WI38 (cell line): Measurements from ENCODE around the gene SHISA9.

Experiments
- H3K4me3 ChIP-seq: 2 replicates; pipeline ENCODE4 v1.5.1; 2011; ENCODE audit warnings: low read depth, mild to moderate bottlenecking, control low read depth, low read length
- CTCF ChIP-seq: IDR thresholded peaks from 2 replicates; pipeline ENCODE4 v1.5.1; 2012; ENCODE audit warnings: low read depth, mild to moderate bottlenecking, control low read depth, low read length

The SHISA9 gene

GRCh38 chr16:12925026-12925800, 23.8 kb downstream of the SHISA9 start:
- no peak overlapping the region for H3K4me3 ChIP-seq
- no peak for TF ChIP-seq CTCF

- no peak for TF ChIP-seq CTCF
- no peak overlapping the region for H3K4me3 ChIP-seq
Observed at GRCh38 chr16:12927591-12927990, 26.2 kb downstream of the SHISA9 start.

- no peak for TF ChIP-seq CTCF
- no peak overlapping the region for H3K4me3 ChIP-seq
Observed at GRCh38 chr16:12930881-12931280, 29.5 kb downstream of the SHISA9 start.

- no peak for TF ChIP-seq CTCF
- no peak overlapping the region for H3K4me3 ChIP-seq
Observed at GRCh38 chr16:12936391-12936790, 35.0 kb downstream of the SHISA9 start.

- H3K4me3 ChIP-seq = no peak overlapping the region
- no peak for TF ChIP-seq CTCF
Observed at GRCh38 chr16:12941896-12942295, 40.5 kb downstream of the SHISA9 start.

- no peak overlapping the region for H3K4me3 ChIP-seq
- no peak for TF ChIP-seq CTCF
Observed at GRCh38 chr16:12942861-12943260, 41.5 kb downstream of the SHISA9 start.

GRCh38 chr16:12944300-12944699, 42.9 kb downstream of the SHISA9 start:
- no peak for TF ChIP-seq CTCF
- no peak overlapping the region for H3K4me3 ChIP-seq
